RWPE2 (cell line): ENCODE measurements around the gene AP3S2.
"Not testable (repeated sequence)": the region's sequence is repeated elsewhere in the genome, so short reads cannot be mapped to it uniquely, and the experiment has no call there.

Experiments
- ATAC-seq: fragments of 200-7000 bp; cut with Tn5 transposase; 3 replicates; pipeline ENCODE4 v1.9.1; 2021; ENCODE audit warnings: low read depth
- DNase-seq: peaks from one replicate; pipeline ENCODE4 v3.0.0-alpha.2; 2020; ENCODE audit warnings: low spot score
- H3K27ac ChIP-seq: fragments of 450-650 bp; 2 replicates; pipeline ENCODE4 v1.5.1; 2017; ENCODE audit warnings: mild to moderate bottlenecking; ENCODE audit not compliant: poor library complexity, severe bottlenecking
- H3K27me3 ChIP-seq: fragments of 250-450 bp; sonication (Bioruptor Pico); 2 replicates; pipeline ENCODE4 v1.5.1; 2021; ENCODE audit warnings: mild to moderate bottlenecking, moderate library complexity; ENCODE audit not compliant: insufficient read depth, poor library complexity, severe bottlenecking
- H3K36me3 ChIP-seq: fragments of 250-450 bp; sonication (Bioruptor Pico); 2 replicates; pipeline ENCODE4 v1.5.1; 2020; ENCODE audit warnings: low read depth, mild to moderate bottlenecking, moderate library complexity
- H3K4me1 ChIP-seq: fragments of 250-450 bp; sonication (Bioruptor Pico); 2 replicates; pipeline ENCODE4 v1.5.1; 2021; ENCODE audit warnings: mild to moderate bottlenecking, moderate library complexity; ENCODE audit not compliant: insufficient read depth, poor library complexity, severe bottlenecking
- H3K4me3 ChIP-seq: fragments of 250-450 bp; sonication (Bioruptor Pico); 2 replicates; pipeline ENCODE4 v1.5.1; 2021; ENCODE audit warnings: mild to moderate bottlenecking, moderate library complexity; ENCODE audit not compliant: severe bottlenecking
- H3K9me3 ChIP-seq: fragments of 250-450 bp; sonication (Bioruptor Pico); 2 replicates; pipeline ENCODE4 v1.5.1; 2021; ENCODE audit warnings: mild to moderate bottlenecking, moderate library complexity; ENCODE audit not compliant: severe bottlenecking
- CTCF ChIP-seq: fragments of 450-650 bp; IDR thresholded peaks from one replicate; pipeline ENCODE4 v1.5.1; 2017; ENCODE audit warnings: mild to moderate bottlenecking, moderate library complexity; ENCODE audit not compliant: poor library complexity, severe bottlenecking

Gene AP3S2

DNA sequence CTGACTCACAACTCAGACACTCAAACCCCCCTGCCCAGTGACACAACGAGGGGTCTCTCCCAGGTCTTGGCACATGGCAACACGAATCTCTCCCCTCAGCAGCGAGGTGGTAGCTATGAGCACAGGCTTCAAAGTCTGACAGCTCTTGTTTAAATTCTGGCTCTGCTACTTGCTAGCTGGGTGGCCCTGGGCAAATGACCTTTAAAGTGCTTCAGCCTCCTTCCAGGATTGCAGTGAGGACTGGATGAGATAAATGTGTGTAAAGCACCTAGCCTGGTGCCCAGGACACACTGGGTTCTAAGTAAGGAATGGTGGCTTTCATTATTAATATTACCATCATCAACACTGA is 56.0 kb downstream of the AP3S2 start:
- H3K36me3 ChIP-seq = peaks cover 77% of the 10 kb centered on the region
- TF ChIP-seq CTCF = no peak
- peak overlapping the region; percentile 89 for H3K27ac ChIP-seq
- H3K9me3 ChIP-seq = no peaks in the 10 kb centered on the region
- no peak overlapping the region for H3K4me3 ChIP-seq
- no peaks in the 10 kb centered on the region for H3K27me3 ChIP-seq
- ATAC-seq (no peak), DNase-seq (no peak)
- peaks cover 26% of the 10 kb centered on the region for H3K4me1 ChIP-seq

DNA sequence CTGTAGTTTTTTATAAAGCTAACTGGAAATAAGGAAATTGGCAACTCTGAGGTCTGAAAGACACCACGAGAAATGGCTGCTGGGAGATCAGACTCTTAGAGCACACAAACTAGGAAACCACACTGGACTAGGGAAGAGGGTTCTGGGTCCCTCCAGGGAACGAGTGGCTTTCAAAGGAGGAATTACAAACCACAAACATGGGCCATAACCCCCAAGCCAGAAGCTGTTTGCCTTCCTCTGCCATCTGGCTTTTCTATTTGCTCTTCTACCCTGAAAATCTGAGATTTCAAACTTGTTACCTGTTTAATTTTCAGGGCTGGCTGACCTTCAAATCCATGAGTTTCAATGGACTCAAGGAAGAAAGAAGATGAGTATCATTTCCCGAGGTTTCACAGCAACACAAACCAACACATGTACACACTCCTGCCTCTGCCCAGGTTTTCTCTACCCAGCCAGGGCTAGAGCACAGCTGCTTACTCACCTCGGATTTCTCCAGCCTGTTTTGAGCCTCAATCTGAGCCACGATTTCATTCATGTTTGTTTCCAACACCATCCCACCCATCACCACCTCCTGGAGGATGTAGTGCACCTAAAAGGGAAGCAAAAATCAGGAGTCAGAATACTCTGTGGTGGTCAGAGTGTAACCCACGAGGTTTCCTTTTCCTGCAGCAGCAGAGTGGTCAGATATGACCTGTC is 56.5 kb downstream of the AP3S2 start:
- ATAC-seq = peak; percentile 19; the same call in 1 of the 3 replicates
- Histone ChIP-seq H3K4me1 (peaks cover 26% of the 10 kb centered on the region), H3K9me3 (no peaks in the 10 kb centered on the region), H3K4me3 (no peak overlapping the region), H3K36me3 (peaks cover 74% of the 10 kb centered on the region), H3K27ac (peak overlapping the region; percentile 89), H3K27me3 (no peaks in the 10 kb centered on the region)
- TF ChIP-seq CTCF = no peak
- no peak for DNase-seq

- no peak for DNase-seq
Measured at GRCh38 chr15:89836267-89837133, 57.3 kb downstream of the AP3S2 start.

DNA sequence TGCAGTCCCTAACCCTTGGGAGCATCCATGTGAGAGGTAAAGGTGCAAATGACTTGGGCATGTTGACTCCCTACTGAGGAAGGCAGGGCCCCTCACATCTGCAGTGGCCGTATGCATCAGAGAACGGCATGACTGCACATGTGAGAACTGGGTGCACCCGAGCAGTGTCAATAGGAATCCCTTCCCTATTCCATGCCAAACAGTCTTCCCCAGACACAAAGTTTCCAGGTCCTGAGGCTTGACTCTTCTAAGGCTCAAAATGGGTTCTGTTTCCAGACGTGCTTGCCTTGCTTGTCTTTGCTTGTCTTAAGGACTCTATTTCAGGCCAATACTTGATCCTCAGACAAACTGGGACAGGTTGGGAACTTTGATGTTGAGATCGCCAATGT is 58.6 kb downstream of the AP3S2 start:
- ATAC-seq = no peak
- no peak for TF ChIP-seq CTCF
- peak overlapping the region; percentile 89 for H3K27ac ChIP-seq
- H3K27me3 ChIP-seq = no peaks in the 10 kb centered on the region
- no peak overlapping the region for H3K4me3 ChIP-seq
- DNase-seq = no peak
- H3K36me3 ChIP-seq = peaks cover 54% of the 10 kb centered on the region
- no peaks in the 10 kb centered on the region for H3K9me3 ChIP-seq
- peaks cover 26% of the 10 kb centered on the region for H3K4me1 ChIP-seq

More at GRCh38 chr15:89836267-89837133, 57.3 kb downstream of the AP3S2 start:
- Histone ChIP-seq H3K9me3 (no peaks in the 10 kb centered on the region), H3K27me3 (no peaks in the 10 kb centered on the region), H3K36me3 (peaks cover 67% of the 10 kb centered on the region), H3K4me3 (no peak overlapping the region), H3K27ac (peak overlapping the region; percentile 89), H3K4me1 (peaks cover 26% of the 10 kb centered on the region)
- peak; percentile 95 for ATAC-seq
- TF ChIP-seq CTCF = no peak

- H3K4me3 ChIP-seq, H3K27me3 ChIP-seq, H3K9me3 ChIP-seq, ATAC-seq: not testable (repeated sequence)
- peak; percentile 38 for DNase-seq
- H3K36me3 ChIP-seq = peaks cover 50% of the 10 kb centered on the region
- peaks cover 26% of the 10 kb centered on the region for H3K4me1 ChIP-seq
- peak overlapping the region; percentile 89 for H3K27ac ChIP-seq
Measured at GRCh38 chr15:89834465-89835175, 59.2 kb downstream of the AP3S2 start.
